GM10248 (cell line): ENCODE measurements around the gene DENND2D.

Source experiments
- CTCF ChIA-PET: fragments of 300-600 bp; sonication (Branson Sonifier 250); formaldehyde crosslinking; extraction: SDS; loops from one replicate; lab custom pipeline; 2021; ENCODE audit warnings: antibody characterized with exemption; lab: Yijun Ruan, JAX
- POLR2A ChIA-PET: fragments of 350-650 bp; sonication (Branson Sonifier 250); formaldehyde crosslinking; extraction: SDS; loops from one replicate; lab custom pipeline; 2020; ENCODE audit warnings: antibody characterized with exemption; lab: Yijun Ruan, JAX
- DNase-seq: peaks from one replicate; pipeline ENCODE4 v3.0.0; 2012; ENCODE audit errors: extremely low spot score
- CTCF ChIP-seq: IDR thresholded peaks from 2 replicates; pipeline ENCODE4 v1.5.1; 2012; ENCODE audit warnings: mild to moderate bottlenecking, low read depth; ENCODE audit errors: extremely low read depth, missing control alignments, control extremely low read depth

Gene DENND2D

GRCh38 chr1:111201275-111202090 is 1.0 kb upstream of the DENND2D start:
- ChIA-PET POLR2A (no interaction called here), CTCF (interaction anchor here (1.2 to 12.7 kb wide), 5 partner anchors 10 to 568 kb away, joined by 3 to 158 read pairs (median 3); no protein-coding TSS in a partner anchor)
- DNase-seq: no peak
- no peak for TF ChIP-seq CTCF

GRCh38 chr1:111200802-111201161 is 336 bp upstream of the DENND2D start:
- ChIA-PET CTCF (interaction anchor here (1.2 to 12.7 kb wide), 4 partner anchors 9 to 569 kb away, joined by 3 to 158 read pairs (median 4); no protein-coding TSS in a partner anchor), POLR2A (no interaction called here)
- no peak for DNase-seq
- TF ChIP-seq CTCF: no peak

GRCh38 chr1:111199329-111199728 is 1.1 kb downstream of the DENND2D start:
- POLR2A ChIA-PET: interaction anchor here (0.6 to 0.9 kb wide), 2 partner anchors 21 to 24 kb away, joined by 4 to 6 read pairs; no protein-coding TSS in a partner anchor
- DNase-seq: no peak
- no peak for TF ChIP-seq CTCF
- CTCF ChIA-PET: interaction anchor here (0.9 to 12.7 kb wide), 12 partner anchors 12 to 570 kb away, joined by 3 to 158 read pairs (median 4); no protein-coding TSS in a partner anchor

- CTCF ChIA-PET: interaction anchor here (0.8 to 12.7 kb wide), 17 partner anchors 9 to 571 kb away, joined by 3 to 158 read pairs (median 4); no protein-coding TSS in a partner anchor
- DNase-seq: no peak
- POLR2A ChIA-PET: no interaction called here
- no peak for TF ChIP-seq CTCF
These were observed 1.6 kb downstream of the DENND2D start for GRCh38 chr1:111198836-111199235.

GRCh38 chr1:111197598-111198284 is 2.7 kb downstream of the DENND2D start:
- ChIA-PET CTCF (interaction anchor here (0.6 to 12.7 kb wide), 14 partner anchors 10 to 572 kb away, joined by 3 to 158 read pairs (median 4); no protein-coding TSS in a partner anchor), POLR2A (interaction anchor here (0.8 kb wide), 1 partner anchor 17 kb away, joined by 3 read pairs; no protein-coding TSS in a partner anchor)
- peak; percentile 61 for TF ChIP-seq CTCF
- no peak for DNase-seq

- no peak for TF ChIP-seq CTCF
- ChIA-PET CTCF (interaction anchor here (0.9 to 12.7 kb wide), 6 partner anchors 9 to 165 kb away, joined by 3 to 158 read pairs (median 4); no protein-coding TSS in a partner anchor), POLR2A (no interaction called here)
- DNase-seq: no peak
These were observed 4.2 kb downstream of the DENND2D start for GRCh38 chr1:111196213-111196612.
